ENCODE results near the gene CTCF. TPM values are rescaled to one million over a fixed set of nuclear protein-coding genes. Genes with fewer than 3 reads are reported as not detected.

The CTCF gene
- 20.2 and 24.1 TPM in 2 replicates for total RNA-seq

GRCh38 chr16:67562526-67562917, at the start of gene CTCF:
Gene CTCF (plus strand): TSS chr16:67562526. CDS start chr16:67610833, 48,307 bp downstream.

GRCh38 chr16:67528222-67528869, 34.0 kb upstream of the CTCF start, which contains the start of gene RIPOR1:
Gene RIPOR1 (plus strand): TSS chr16:67528829. CDS start chr16:67538447, 9,618 bp downstream.

GRCh38 chr16:67659675-67660563, 97.6 kb downstream of the CTCF start, which contains the start of gene ACD:
Gene ACD (minus strand): TSS chr16:67660260. CDS start chr16:67660220, 40 bp downstream.

GRCh38 chr16:67660564-67661028, 98.3 kb downstream of the CTCF start, which contains the start of gene PARD6A:
Gene PARD6A (plus strand): TSS chr16:67660960. CDS start chr16:67661039, 79 bp downstream.

GRCh38 chr16:67666559-67667452, 104.5 kb downstream of the CTCF start, which contains the start of the genes C16orf86 and ENKD1:
Gene C16orf86 (plus strand): TSS chr16:67666814. CDS start chr16:67666971, 157 bp downstream.
Gene ENKD1 (minus strand): TSS chr16:67666750. CDS start chr16:67666442, 308 bp downstream.

Other genes starting within 250 kb of the CTCF start
- gene KCTD19, start 235.8 kb upstream of the CTCF start, total RNA-seq = 0.16 and 0.38 TPM in 2 replicates
- 0.16 TPM in 1 of 2 replicates, not detected in the other for gene LRRC36, start 235.7 kb upstream of the CTCF start, total RNA-seq
- 2.0 and 2.9 TPM in 2 replicates for gene TPPP3, start 169.0 kb upstream of the CTCF start, total RNA-seq
- 3.6 and 9.6 TPM in 2 replicates for gene ZDHHC1, start 146.0 kb upstream of the CTCF start, total RNA-seq
- gene HSD11B2, start 131.4 kb upstream of the CTCF start, total RNA-seq = 0.38 and 0.98 TPM in 2 replicates
- gene ATP6V0D1, start 81.4 kb upstream of the CTCF start, total RNA-seq = 125 and 135 TPM in 2 replicates
- not detected in 2 replicates for gene AGRP, start 79.0 kb upstream of the CTCF start, total RNA-seq
- 48.9 and 53.9 TPM in 2 replicates for gene RIPOR1, start 33.7 kb upstream of the CTCF start, total RNA-seq
- 0.16 and 3.0 TPM in 2 replicates for gene CARMIL2, start 82.6 kb downstream of the CTCF start, total RNA-seq
- 34.0 and 53.0 TPM in 2 replicates for gene ACD, start 97.7 kb downstream of the CTCF start, total RNA-seq
- gene PARD6A, start 98.4 kb downstream of the CTCF start, total RNA-seq = 5.5 and 9.0 TPM in 2 replicates
- gene ENKD1, start 104.2 kb downstream of the CTCF start, total RNA-seq = 16.0 and 23.8 TPM in 2 replicates
- gene C16orf86, start 104.3 kb downstream of the CTCF start, total RNA-seq = 7.0 and 10.8 TPM in 2 replicates
- gene GFOD2, start 156.8 kb downstream of the CTCF start, total RNA-seq = 14.3 and 16.0 TPM in 2 replicates
- gene RANBP10, start 244.0 kb downstream of the CTCF start, total RNA-seq = 8.0 and 9.5 TPM in 2 replicates
- 0.81 and 1.4 TPM in 2 replicates for gene TSNAXIP1, start 244.4 kb downstream of the CTCF start, total RNA-seq